Ascending aorta (tissue), 2 donors: Measurements from ENCODE around the gene STARD9. TPM values are rescaled to one million over a fixed set of nuclear protein-coding genes. Genes with fewer than 3 reads are reported as not detected.
A peak's percentile ranks its signal among the peaks of the same experiment; 100 is the strongest.

Experiments
- DNase-seq, 2 donors: peaks; one replicate each; pipeline ENCODE4 v3.0.0-alpha.2; 2019; ENCODE audit warnings: low spot score in 2 of 2
- H3K27ac ChIP-seq, 2 donors: fragments of 200-600 bp; sonication (generic); one replicate each; pipeline ENCODE4 v1.5.1; 2016 to 2017; ENCODE audit warnings: mild to moderate bottlenecking in 1 of 2
- H3K27me3 ChIP-seq: fragments of 200-600 bp; sonication (generic); one replicate; pipeline ENCODE4 v1.5.1; 2017
- H3K36me3 ChIP-seq, 2 donors: fragments of 200-600 bp; sonication (generic); one replicate each; pipeline ENCODE4 v1.5.1; 2016
- H3K4me1 ChIP-seq, 2 donors: fragments of 200-600 bp; sonication (generic); one replicate each; pipeline ENCODE4 v1.5.1; 2016 to 2017; ENCODE audit warnings: mild to moderate bottlenecking in 1 of 2
- H3K4me3 ChIP-seq, 2 donors: fragments of 200-600 bp; sonication (generic); one replicate each; pipeline ENCODE4 v1.5.1; 2016 to 2017; ENCODE audit warnings: mild to moderate bottlenecking in 1 of 2
- H3K9me3 ChIP-seq, 2 donors: fragments of 200-600 bp; sonication (generic); one replicate each; pipeline ENCODE4 v1.5.1; 2016
- intact Hi-C: fragments of 100-400 bp; cut with DNase I; formaldehyde crosslinking; loops from one replicate; pipeline ENCODE4 v1.15.1; 2023
- total RNA-seq: library from RNA; depleted of rRNA; stranded (reverse); fragments of >200 nt; gene quantifications from one replicate; pipeline ENCODE4 v1.1.0, GENCODE V29; 2016
- TF ChIP-seq, protein P1 (sequence below), 3 experiments: fragments of 200-600 bp in 2 of 3; fragments of 450-650 bp in 1 of 3; sonication (generic) in 2 of 3; IDR thresholded peaks; one replicate each; pipeline ENCODE4 v1.5.1; 2016 to 2019; ENCODE audit warnings: antibody characterized with exemption in 3 of 3, mild to moderate bottlenecking in 1 of 3, moderate library complexity in 1 of 3

The STARD9 gene
- total RNA-seq, 1 donor from 2014 or later, result 62.7 TPM

DNA sequence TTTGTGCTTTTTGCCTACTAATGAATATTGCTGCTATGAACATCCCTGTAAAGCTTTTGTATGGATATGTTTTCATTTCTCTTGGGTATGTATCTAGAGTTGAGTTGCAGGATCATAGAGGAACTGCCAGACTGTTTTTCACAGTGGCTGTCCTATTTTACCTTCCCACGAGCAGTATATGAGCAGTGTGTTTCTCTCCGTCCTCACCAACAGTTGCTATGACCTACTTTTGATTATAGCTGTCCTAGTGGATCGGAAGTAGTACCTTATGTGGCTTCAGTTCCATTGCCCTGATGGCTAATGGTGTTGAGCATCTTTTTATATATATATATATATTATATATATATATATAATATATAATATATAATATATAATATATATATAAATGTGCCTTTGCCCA, 136.3 kb downstream of the STARD9 start:
- DNase-seq, result no peak
- Histone ChIP-seq H3K9me3 (no peaks in the 10 kb centered on the region), H3K36me3 (peaks cover 0 to 2% of the 10 kb centered on the region in 2 donors), H3K27me3 (no peaks in the 10 kb centered on the region), H3K4me1 (peaks cover 0 to 3% of the 10 kb centered on the region in 2 donors), H3K4me3 (no peak overlapping the region), H3K27ac (no peak overlapping the region)
- intact Hi-C loops, result no loop called here
- TF ChIP-seq, protein P1, sequence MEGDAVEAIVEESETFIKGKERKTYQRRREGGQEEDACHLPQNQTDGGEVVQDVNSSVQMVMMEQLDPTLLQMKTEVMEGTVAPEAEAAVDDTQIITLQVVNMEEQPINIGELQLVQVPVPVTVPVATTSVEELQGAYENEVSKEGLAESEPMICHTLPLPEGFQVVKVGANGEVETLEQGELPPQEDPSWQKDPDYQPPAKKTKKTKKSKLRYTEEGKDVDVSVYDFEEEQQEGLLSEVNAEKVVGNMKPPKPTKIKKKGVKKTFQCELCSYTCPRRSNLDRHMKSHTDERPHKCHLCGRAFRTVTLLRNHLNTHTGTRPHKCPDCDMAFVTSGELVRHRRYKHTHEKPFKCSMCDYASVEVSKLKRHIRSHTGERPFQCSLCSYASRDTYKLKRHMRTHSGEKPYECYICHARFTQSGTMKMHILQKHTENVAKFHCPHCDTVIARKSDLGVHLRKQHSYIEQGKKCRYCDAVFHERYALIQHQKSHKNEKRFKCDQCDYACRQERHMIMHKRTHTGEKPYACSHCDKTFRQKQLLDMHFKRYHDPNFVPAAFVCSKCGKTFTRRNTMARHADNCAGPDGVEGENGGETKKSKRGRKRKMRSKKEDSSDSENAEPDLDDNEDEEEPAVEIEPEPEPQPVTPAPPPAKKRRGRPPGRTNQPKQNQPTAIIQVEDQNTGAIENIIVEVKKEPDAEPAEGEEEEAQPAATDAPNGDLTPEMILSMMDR (IDR thresholded peaks at IDR 0.05), result no peak

DNA sequence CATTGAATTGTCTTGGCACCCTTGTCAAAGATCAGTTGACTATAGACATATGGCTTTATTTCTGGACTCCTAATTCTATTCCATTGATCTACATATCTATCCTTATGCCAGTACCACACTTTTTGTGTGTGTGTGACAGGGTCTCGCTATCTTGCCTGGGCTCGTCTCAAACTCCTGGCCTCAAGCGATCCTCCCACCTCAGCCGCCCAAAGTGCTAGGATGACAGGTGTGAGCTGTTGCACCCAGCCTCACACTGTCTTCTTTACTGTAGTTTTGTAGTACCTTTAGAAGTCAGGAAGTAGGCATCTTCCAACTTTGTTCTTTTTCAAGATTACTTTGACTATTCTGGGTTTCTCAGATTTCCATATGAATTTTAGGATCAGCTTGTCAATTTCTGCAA, 137.2 kb downstream of the STARD9 start:
- no peaks in the 10 kb centered on the region for H3K9me3 ChIP-seq
- intact Hi-C loops, result no loop called here
- H3K27ac ChIP-seq, result no peak overlapping the region
- H3K4me3 ChIP-seq, result no peak overlapping the region
- TF ChIP-seq, protein P1 (IDR thresholded peaks at IDR 0.05), result no peak
- peaks cover under 1 to 4% of the 10 kb centered on the region in 2 donors for H3K36me3 ChIP-seq
- peak in 1 of 2 donors; percentile 55 for DNase-seq
- no peaks in the 10 kb centered on the region for H3K4me1 ChIP-seq
- no peaks in the 10 kb centered on the region for H3K27me3 ChIP-seq

DNA sequence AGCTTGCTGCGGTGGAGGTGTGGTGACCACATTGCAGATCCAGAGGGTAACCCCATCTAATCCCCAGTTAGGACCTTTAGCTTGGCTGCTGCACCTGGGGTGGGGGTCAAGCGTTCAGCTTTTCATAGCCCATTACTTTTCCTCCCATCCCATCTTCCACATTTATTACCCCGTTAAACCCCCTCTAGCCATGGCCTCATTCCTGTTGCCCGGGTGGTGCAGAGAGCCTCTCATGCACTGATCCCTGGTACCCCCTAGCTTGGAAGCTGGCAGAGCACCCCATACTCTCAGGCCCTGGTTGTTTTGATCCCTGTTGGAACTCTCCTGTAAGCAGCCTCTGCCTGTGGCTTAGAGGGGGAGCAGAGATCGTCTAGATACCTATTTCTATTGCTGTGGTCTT, 140.7 kb downstream of the STARD9 start:
- DNase-seq, result peak in 1 of 2 donors; percentile 48
- H3K36me3 ChIP-seq, result peaks cover 23 to 27% of the 10 kb centered on the region in 2 donors
- TF ChIP-seq, protein P1 (IDR thresholded peaks at IDR 0.05), result no peak
- no peak overlapping the region for H3K27ac ChIP-seq
- no peaks in the 10 kb centered on the region for H3K4me1 ChIP-seq
- H3K27me3 ChIP-seq, result no peaks in the 10 kb centered on the region
- no peaks in the 10 kb centered on the region for H3K9me3 ChIP-seq
- intact Hi-C loops, result no loop called here
- H3K4me3 ChIP-seq, result no peak overlapping the region

DNA sequence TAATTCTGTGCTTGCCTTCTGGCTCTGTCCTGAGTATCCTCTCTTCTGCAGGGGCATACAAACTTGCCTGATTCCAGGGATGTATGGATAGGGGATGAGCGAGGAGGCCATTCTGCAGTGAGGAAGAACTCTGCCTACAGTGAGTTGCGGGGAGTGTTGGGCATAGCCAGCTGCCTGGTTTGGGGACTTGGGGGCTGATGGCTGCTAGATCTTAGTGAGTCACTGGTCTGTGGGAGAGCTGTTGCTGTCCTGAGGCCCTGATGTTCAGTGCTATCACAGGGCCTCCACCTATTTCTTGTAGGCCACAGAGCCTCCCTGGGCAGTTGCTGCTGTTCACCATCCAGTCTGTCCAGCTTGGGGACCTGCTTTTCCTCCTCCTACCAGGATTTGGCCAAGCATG, 141.2 kb downstream of the STARD9 start:
- Histone ChIP-seq H3K27me3 (no peaks in the 10 kb centered on the region), H3K36me3 (peaks cover 23 to 27% of the 10 kb centered on the region in 2 donors), H3K4me1 (peaks cover 0 to 3% of the 10 kb centered on the region in 2 donors), H3K27ac (no peak overlapping the region), H3K9me3 (no peaks in the 10 kb centered on the region), H3K4me3 (no peak overlapping the region)
- DNase-seq, result no peak
- TF ChIP-seq, protein P1 (IDR thresholded peaks at IDR 0.05), result no peak
- intact Hi-C loops, result no loop called here

DNA sequence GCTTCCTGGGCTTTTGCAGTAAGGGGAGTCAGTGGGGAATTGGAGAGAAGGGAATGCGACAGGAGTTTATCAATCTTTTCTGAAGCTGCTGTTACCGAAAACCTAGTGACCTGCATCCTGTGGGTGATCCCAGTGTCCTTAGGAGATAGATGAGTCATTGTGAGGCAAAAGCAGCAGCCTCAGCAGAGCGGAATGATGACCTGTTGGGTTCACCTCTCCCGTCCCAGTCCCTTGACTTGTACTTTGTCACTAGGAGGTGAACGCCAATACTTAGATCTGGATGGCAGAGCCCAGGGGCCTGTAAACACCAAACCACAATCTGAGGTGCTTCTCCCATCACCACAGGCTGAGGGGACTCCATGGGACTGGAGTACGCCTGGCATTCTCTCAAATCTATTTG, 143.6 kb downstream of the STARD9 start:
- Histone ChIP-seq H3K9me3 (no peaks in the 10 kb centered on the region), H3K36me3 (peaks cover 32 to 44% of the 10 kb centered on the region in 2 donors), H3K4me3 (no peak overlapping the region), H3K27me3 (no peaks in the 10 kb centered on the region), H3K4me1 (peaks cover 0 to 11% of the 10 kb centered on the region in 2 donors), H3K27ac (peak overlapping the region; percentile 70 to 78)
- TF ChIP-seq, protein P1 (IDR thresholded peaks at IDR 0.05), result no peak
- no peak for DNase-seq
- intact Hi-C loops, result no loop called here

DNA sequence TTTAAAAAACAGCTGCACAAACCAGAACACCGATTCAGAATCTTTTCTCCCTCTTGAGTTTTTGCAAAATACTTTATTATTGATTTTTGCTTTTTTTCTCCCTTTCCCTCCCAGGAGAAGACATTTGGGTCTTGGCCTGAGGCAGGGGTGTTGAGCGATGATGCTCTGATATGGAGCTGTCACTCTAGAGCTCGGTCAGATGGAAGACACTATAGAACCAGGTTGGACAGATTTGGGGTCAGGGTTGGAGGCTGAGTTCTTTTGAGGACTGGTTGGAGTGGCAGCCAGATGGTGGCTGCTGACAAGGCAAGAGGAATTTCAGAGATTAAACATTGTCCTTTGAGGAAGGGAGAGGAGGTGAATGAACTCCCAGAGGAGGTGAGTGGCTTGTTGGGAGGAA, 144.7 kb downstream of the STARD9 start:
- Histone ChIP-seq H3K4me3 (no peak overlapping the region), H3K9me3 (no peaks in the 10 kb centered on the region), H3K36me3 (peaks cover 42 to 55% of the 10 kb centered on the region in 2 donors), H3K27me3 (no peaks in the 10 kb centered on the region), H3K27ac (peak overlapping the region; percentile 70 to 78), H3K4me1 (peaks cover 0 to 11% of the 10 kb centered on the region in 2 donors)
- TF ChIP-seq, protein P1 (IDR thresholded peaks at IDR 0.05), result no peak
- intact Hi-C loops, result loop anchor here (5.0 kb wide), 1 partner anchor 207 kb away; no protein-coding TSS in a partner anchor
- no peak for DNase-seq
